Sigmoid colon (tissue), 7 donors: Measurements from ENCODE around the gene CDHR2. TPM values are rescaled to one million over a fixed set of nuclear protein-coding genes. Genes with fewer than 3 reads are reported as not detected.

Source experiments
- DNase-seq: peaks from one replicate; pipeline ENCODE4 v3.0.0-alpha.2; 2019
- H3K27ac ChIP-seq, 4 donors: fragments of 200-600 bp; sonication (generic); one replicate each; pipeline ENCODE4 v1.5.1; 2016 to 2019; ENCODE audit warnings: mild to moderate bottlenecking in 1 of 4
- H3K27me3 ChIP-seq, 3 donors: fragments of 200-600 bp; sonication (generic); one replicate each; pipeline ENCODE4 v1.5.1; 2019; ENCODE audit warnings: mild to moderate bottlenecking in 1 of 3
- H3K36me3 ChIP-seq, 4 donors: fragments of 200-600 bp; sonication (generic); one replicate each; pipeline ENCODE4 v1.5.1; 2016 to 2019
- H3K4me1 ChIP-seq, 4 donors: fragments of 200-600 bp; sonication (generic); one replicate each; pipeline ENCODE4 v1.5.1; 2017 to 2019
- H3K4me3 ChIP-seq, 4 donors: fragments of 200-600 bp; sonication (generic); one replicate each; pipeline ENCODE4 v1.5.1; 2017 to 2019; ENCODE audit warnings: mild to moderate bottlenecking in 2 of 4, moderate library complexity in 1 of 4
- H3K9me3 ChIP-seq, 4 donors: fragments of 200-600 bp in 3 of 4; sonication (generic) in 3 of 4; one replicate each; pipeline versions ENCODE4 v1.5.1 to v1.6.1; 2013 to 2019
- CTCF ChIP-seq, 4 experiments: fragments of 450-650 bp in 3 of 4; fragments of 200-600 bp in 1 of 4; IDR thresholded peaks; one replicate each; pipeline ENCODE4 v1.5.1; 2016 to 2019; ENCODE audit warnings: antibody characterized with exemption in 4 of 4, mild to moderate bottlenecking in 3 of 4, moderate library complexity in 2 of 4
- EP300 ChIP-seq, 4 donors: sonication (generic); formaldehyde crosslinking; IDR thresholded peaks; one replicate each; pipeline ENCODE4 v1.6.1; 2017; ENCODE audit warnings: antibody characterized with exemption in 4 of 4
- POLR2A ChIP-seq, 2 donors: fragments of 450-650 bp; IDR thresholded peaks; one replicate each; pipeline ENCODE4 v1.6.1; 2016; ENCODE audit warnings: antibody characterized with exemption in 2 of 2, mild to moderate bottlenecking in 2 of 2, moderate library complexity in 2 of 2
- POLR2AphosphoS5 ChIP-seq, 4 donors: sonication (generic); formaldehyde crosslinking; IDR thresholded peaks; one replicate each; pipeline ENCODE4 v1.6.1; 2017; ENCODE audit warnings: antibody characterized with exemption in 4 of 4
- WGBS, 2 donors: extraction: QIAGEN DNeasy Blood & Tissue Kit; methylation state at CpG; one replicate each; pipeline ENCODE4 v1.1.7; 2013; 5-methylcytosine and 5-hydroxymethylcytosine counted together
- intact Hi-C: fragments of 100-400 bp; cut with DNase I; formaldehyde crosslinking; loops from one replicate; pipeline ENCODE4 v1.15.1; 2023
- polyA plus RNA-seq, 3 donors: library from polyadenylated mRNA; stranded (reverse); fragments of 200-250 nt; gene quantifications; one replicate each; pipeline ENCODE4 v1.2.3, GENCODE V29; 2013
- total RNA-seq, 4 donors: library from RNA; depleted of rRNA; stranded (reverse); fragments of >200 nt; gene quantifications; one replicate each; pipeline ENCODE4 v1.1.0, GENCODE V29; 2016
- donor health status: healthy with polysubstance abuse.
- donor health status: Bipolar disorder and iron deficiency.
- donor health status: healthy.

The CDHR2 gene
- total and polyA plus RNA-seq, 7 donors: 0.71 to 57.9 (median 9.6) TPM; not detected in 2

DNA sequence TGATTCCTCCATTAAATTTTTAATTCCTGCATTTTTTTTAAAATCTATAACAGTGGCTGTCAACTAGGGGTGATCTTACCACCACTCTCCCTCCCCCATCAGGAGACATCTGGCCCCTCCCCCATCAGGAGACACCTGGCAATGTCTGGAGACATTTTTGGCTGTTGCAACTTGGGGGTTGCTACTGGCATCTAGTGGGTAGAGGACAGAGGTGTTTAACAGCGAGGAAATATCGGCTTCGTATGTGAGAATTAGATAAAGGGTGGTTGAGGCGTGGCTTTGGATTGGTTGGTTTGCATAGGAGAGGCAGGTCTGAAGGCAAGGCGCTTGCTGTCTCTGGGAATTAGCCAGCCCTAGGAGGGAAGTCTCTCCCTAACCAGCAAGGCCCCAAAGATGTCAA lies 10.5 kb downstream of the CDHR2 start:
- Histone ChIP-seq H3K9me3 (no peaks in the 10 kb centered on the region), H3K4me1 (no peaks in the 10 kb centered on the region), H3K4me3 (no peak overlapping the region), H3K27ac (no peak overlapping the region), H3K36me3 (no peaks in the 10 kb centered on the region), H3K27me3 (peaks cover 0 to 7% (median 0%) of the 10 kb centered on the region in 3 donors)
- no peak for DNase-seq
- TF ChIP-seq EP300 (IDR thresholded peaks at IDR 0.05): no peak
- no peak for TF ChIP-seq POLR2AphosphoS5 (IDR thresholded peaks at IDR 0.05)
- TF ChIP-seq CTCF (IDR thresholded peaks at IDR 0.05): no peak
- TF ChIP-seq POLR2A (IDR thresholded peaks at IDR 0.05): no peak
- 28 to 41% methylated on average over 5 of the region's 5 CpGs for WGBS, 2 donors
- intact Hi-C loops: no loop called here

DNA sequence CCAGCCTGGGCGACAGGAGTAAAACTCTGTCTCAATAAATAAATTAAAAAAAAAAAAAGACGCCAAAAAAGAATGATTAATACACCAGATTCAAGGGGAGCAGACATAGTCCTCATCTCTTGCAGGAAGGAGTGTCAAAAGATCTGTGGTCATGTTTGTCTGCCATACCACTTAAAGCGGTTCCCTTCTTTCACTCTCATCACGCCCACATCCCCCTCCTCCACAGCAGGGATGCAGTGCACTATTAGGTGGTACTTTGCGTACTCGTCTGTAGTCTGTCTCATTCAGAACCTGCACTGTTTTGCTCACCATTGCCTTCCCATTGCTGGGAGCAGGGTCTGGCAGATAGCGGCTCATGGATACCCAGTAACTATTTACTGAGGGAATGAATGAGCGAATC lies 11.2 kb downstream of the CDHR2 start:
- WGBS, 2 donors: 69 to 79% methylated on average over 8 of the region's 8 CpGs
- no peak for TF ChIP-seq CTCF (IDR thresholded peaks at IDR 0.05)
- no peak for TF ChIP-seq EP300 (IDR thresholded peaks at IDR 0.05)
- no peak for TF ChIP-seq POLR2AphosphoS5 (IDR thresholded peaks at IDR 0.05)
- TF ChIP-seq POLR2A (IDR thresholded peaks at IDR 0.05): no peak
- no peaks in the 10 kb centered on the region for H3K4me1 ChIP-seq
- no peaks in the 10 kb centered on the region for H3K36me3 ChIP-seq
- H3K27ac ChIP-seq: no peak overlapping the region
- no peaks in the 10 kb centered on the region for H3K9me3 ChIP-seq
- intact Hi-C loops: no loop called here
- H3K4me3 ChIP-seq: no peak overlapping the region
- H3K27me3 ChIP-seq: peaks cover 0 to 7% (median 0%) of the 10 kb centered on the region in 3 donors
- DNase-seq: no peak

GRCh38 chr5:176561259-176561658 lies 12.1 kb downstream of the CDHR2 start:
- H3K27me3 ChIP-seq: peaks cover 0 to 7% (median 0%) of the 10 kb centered on the region in 3 donors
- no peak overlapping the region for H3K4me3 ChIP-seq
- DNase-seq: no peak
- no peaks in the 10 kb centered on the region for H3K9me3 ChIP-seq
- H3K27ac ChIP-seq: no peak overlapping the region
- no peaks in the 10 kb centered on the region for H3K36me3 ChIP-seq
- no peaks in the 10 kb centered on the region for H3K4me1 ChIP-seq
- 90 to 91% methylated on average over 3 of the region's 3 CpGs for WGBS, 2 donors
- TF ChIP-seq POLR2A (IDR thresholded peaks at IDR 0.05): no peak
- TF ChIP-seq POLR2AphosphoS5 (IDR thresholded peaks at IDR 0.05): no peak
- no peak for TF ChIP-seq CTCF (IDR thresholded peaks at IDR 0.05)
- TF ChIP-seq EP300 (IDR thresholded peaks at IDR 0.05): no peak
- intact Hi-C loops: no loop called here

DNA sequence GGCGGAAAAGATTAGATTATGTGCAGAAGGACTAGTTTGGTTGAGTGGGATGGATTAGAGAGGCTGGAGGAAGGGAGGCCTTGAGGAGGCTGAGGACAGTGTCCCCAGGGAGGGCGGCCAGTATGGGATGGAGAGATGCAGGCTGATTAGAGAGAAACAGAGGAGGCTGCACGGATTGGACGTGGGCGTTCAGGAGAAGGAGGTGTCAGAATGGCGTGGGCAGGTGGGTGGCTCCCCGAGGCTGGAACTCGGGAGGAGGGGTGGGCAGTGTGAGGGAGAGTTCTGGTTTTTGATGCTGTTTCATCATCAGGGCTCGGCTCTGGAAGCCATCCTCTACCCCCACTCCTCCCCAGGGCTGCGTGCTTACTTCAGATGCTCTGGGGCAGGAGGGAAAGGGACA lies 13.0 kb downstream of the CDHR2 start:
- TF ChIP-seq CTCF (IDR thresholded peaks at IDR 0.05) (no peak), EP300 (IDR thresholded peaks at IDR 0.05) (no peak), POLR2AphosphoS5 (IDR thresholded peaks at IDR 0.05) (no peak)
- Histone ChIP-seq H3K4me3 (no peak overlapping the region), H3K27ac (no peak overlapping the region), H3K27me3 (peaks cover 0 to 13% (median 0%) of the 10 kb centered on the region in 3 donors), H3K36me3 (no peaks in the 10 kb centered on the region), H3K9me3 (no peaks in the 10 kb centered on the region), H3K4me1 (no peaks in the 10 kb centered on the region)
- no peak for DNase-seq
- 76 to 85% methylated on average over 10 of the region's 10 CpGs for WGBS, 2 donors
- intact Hi-C loops: no loop called here

DNA sequence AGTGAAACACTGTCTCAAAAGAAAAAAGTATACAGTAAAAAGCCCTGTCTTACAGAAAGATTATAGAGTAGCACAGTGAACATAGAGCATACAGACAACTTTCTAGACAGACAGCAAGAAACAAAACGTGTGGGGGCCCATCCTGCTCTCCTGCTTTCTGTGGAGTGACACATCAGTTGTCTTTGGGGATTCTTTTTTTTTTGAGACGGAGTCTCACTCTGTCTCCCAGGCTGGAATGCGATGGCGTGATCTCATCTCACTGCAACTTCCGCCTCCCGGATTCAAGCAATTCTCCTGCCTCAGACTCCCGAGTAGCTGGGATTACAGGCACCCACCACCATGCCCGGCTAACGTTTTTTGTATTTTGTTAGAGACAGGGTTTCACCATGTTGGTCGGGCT lies 14.9 kb downstream of the CDHR2 start:
- TF ChIP-seq EP300 (IDR thresholded peaks at IDR 0.05) (no peak), POLR2A (IDR thresholded peaks at IDR 0.05) (no peak), CTCF (IDR thresholded peaks at IDR 0.05) (no peak), POLR2AphosphoS5 (IDR thresholded peaks at IDR 0.05) (no peak)
- intact Hi-C loops: no loop called here
- Histone ChIP-seq H3K27me3 (peaks cover 0 to 25% (median 0%) of the 10 kb centered on the region in 3 donors), H3K27ac (no peak overlapping the region), H3K4me1 (no peaks in the 10 kb centered on the region), H3K9me3 (no peaks in the 10 kb centered on the region), H3K4me3 (no peak overlapping the region), H3K36me3 (no peaks in the 10 kb centered on the region)
- DNase-seq: no peak
- 90 to 91% methylated on average over 10 of the region's 10 CpGs for WGBS, 2 donors
